Thyroid gland (tissue), 4 donors: ENCODE results near the gene HBM. TPM values are rescaled to one million over a fixed set of nuclear protein-coding genes. Genes with fewer than 3 reads are reported as not detected.
"Not testable (repeated sequence)": the region's sequence is repeated elsewhere in the genome, so short reads cannot be mapped to it uniquely, and the experiment has no call there.

ENCODE experiments used
- DNase-seq, 2 donors: peaks; one replicate each; pipeline ENCODE4 v3.0.0-alpha.2; 2019
- H3K27ac ChIP-seq, 3 donors: fragments of 200-600 bp; sonication (generic); 1 replicate in 2 of 3; 2 replicates in 1 of 3; pipeline ENCODE4 v1.5.1; 2016 to 2019; ENCODE audit warnings: mild to moderate bottlenecking in 1 of 3, moderate library complexity in 1 of 3
- H3K27me3 ChIP-seq: fragments of 200-600 bp; sonication (generic); one replicate; pipeline ENCODE4 v1.5.1; 2019
- H3K36me3 ChIP-seq, 2 donors: fragments of 200-600 bp; sonication (generic); one replicate each; pipeline ENCODE4 v1.5.1; 2016 to 2019
- H3K4me1 ChIP-seq, 2 donors: fragments of 200-600 bp; sonication (generic); one replicate each; pipeline ENCODE4 v1.5.1; 2017 to 2019
- H3K4me3 ChIP-seq, 3 donors: fragments of 200-600 bp; sonication (generic); replicated peaks in 1 of 3; 1 replicate in 2 of 3; 2 replicates in 1 of 3; pipeline ENCODE4 v1.5.1; 2016; ENCODE audit warnings: mild to moderate bottlenecking in 1 of 3
- H3K9me3 ChIP-seq: fragments of 200-600 bp; sonication (generic); one replicate; pipeline ENCODE4 v1.5.1; 2017
- CTCF ChIP-seq, 6 experiments: fragments of 200-600 bp in 3 of 6; fragments of 450-650 bp in 3 of 6; sonication (generic) in 3 of 6; IDR thresholded peaks; one replicate each; pipeline ENCODE4 v1.5.1; 2016 to 2019; ENCODE audit warnings: antibody characterized with exemption in 6 of 6, mild to moderate bottlenecking in 2 of 6, inconsistent platforms in 1 of 6, moderate library complexity in 1 of 6
- POLR2A ChIP-seq, 2 donors: fragments of 450-650 bp; IDR thresholded peaks; one replicate each; pipeline ENCODE4 v1.6.1; 2017; ENCODE audit warnings: antibody characterized with exemption in 2 of 2, mild to moderate bottlenecking in 2 of 2, moderate library complexity in 1 of 2
- WGBS, 2 donors: methylation state at CpG; one replicate each; pipeline ENCODE4 v1.1.5; 2017; 5-methylcytosine and 5-hydroxymethylcytosine counted together
- intact Hi-C: fragments of 100-400 bp; cut with DNase I; formaldehyde crosslinking; loops from one replicate; pipeline ENCODE4 v1.15.1; 2023
- total RNA-seq, 4 donors: library from RNA; depleted of rRNA; stranded (reverse); fragments of >200 nt; gene quantifications; one replicate each; pipeline ENCODE4 v1.2.3, GENCODE V29; 2016

The HBM gene
- total RNA-seq, 4 donors from 2014 or later = not detected

DNA sequence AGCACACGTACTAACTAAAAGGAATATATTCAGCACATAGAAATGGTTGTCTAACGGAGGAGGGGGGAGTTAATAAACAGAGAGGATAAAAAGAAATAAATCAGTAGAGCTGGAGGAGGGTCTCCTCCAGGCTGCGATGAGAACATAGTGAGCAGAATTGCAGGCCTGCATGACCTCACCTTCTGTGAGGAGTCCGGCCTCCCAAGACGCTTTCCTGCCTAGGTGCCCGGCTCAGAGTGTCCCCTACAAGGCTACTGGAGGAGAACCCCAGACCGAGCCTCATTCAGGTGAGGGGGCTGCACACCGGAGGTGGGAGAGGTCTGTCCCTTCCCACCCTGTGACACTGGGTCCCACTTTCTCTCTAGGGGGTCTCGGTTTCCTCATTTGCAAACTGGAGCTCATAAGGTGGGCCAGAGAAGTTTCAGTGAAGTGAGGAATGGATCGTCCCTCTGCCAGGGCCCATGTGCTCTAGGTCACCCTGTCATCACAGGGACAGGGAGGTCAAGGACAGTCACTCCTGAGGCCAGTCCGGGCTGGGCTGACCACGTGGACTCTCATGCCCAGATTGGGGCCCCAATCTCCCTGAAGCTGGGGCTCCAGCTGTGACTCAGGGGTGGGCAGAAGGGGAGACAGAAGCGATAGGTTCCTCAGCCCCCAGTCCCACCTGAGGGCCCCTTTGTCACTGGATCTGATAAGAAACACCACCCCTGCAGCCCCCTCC lies 3.3 kb upstream of the HBM start:
- WGBS, 2 donors = 86 to 91% methylated on average over 9 to 13 of the region's 13 CpGs
- TF ChIP-seq CTCF (IDR thresholded peaks at IDR 0.05) = no peak
- TF ChIP-seq POLR2A (IDR thresholded peaks at IDR 0.05) = no peak
- intact Hi-C loops = no loop called here
- Histone ChIP-seq H3K27ac (no peak overlapping the region), H3K9me3 (no peaks in the 10 kb centered on the region), H3K4me1 (peaks cover 9 to 17% of the 10 kb centered on the region in 2 donors), H3K4me3 (no peak overlapping the region), H3K36me3 (no peaks in the 10 kb centered on the region), H3K27me3 (peaks cover 23% of the 10 kb centered on the region)
- DNase-seq = no peak

DNA sequence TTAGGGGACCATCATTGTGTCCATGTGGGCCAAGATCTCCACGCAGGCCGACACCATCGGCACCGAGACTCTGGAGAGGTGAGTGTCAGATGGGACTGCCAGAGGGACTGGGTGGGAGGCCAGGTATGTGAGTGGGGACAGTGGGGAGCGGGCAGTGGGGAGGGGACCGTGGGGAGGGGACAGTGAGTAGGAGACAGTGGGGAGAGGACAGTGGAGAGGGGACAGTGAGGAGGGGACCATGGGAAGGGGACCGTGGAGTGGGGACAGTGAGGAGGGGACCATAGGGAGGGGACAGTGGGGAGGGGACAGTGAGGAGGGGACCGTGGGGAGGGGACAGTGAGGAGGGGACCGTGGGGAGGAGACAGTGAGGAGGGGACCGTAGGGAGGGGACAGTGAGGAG lies 2.6 kb upstream of the HBM start:
- intact Hi-C loops, H3K36me3 ChIP-seq, H3K9me3 ChIP-seq, H3K4me3 ChIP-seq, H3K27ac ChIP-seq, DNase-seq: not testable (repeated sequence)
- 82 to 88% methylated on average over 8 of the region's 10 CpGs for WGBS, 2 donors
- H3K27me3 ChIP-seq = peaks cover 30% of the 10 kb centered on the region
- H3K4me1 ChIP-seq = peaks cover 9 to 17% of the 10 kb centered on the region in 2 donors

- H3K36me3 ChIP-seq, intact Hi-C loops, H3K27ac ChIP-seq, H3K9me3 ChIP-seq, DNase-seq, H3K4me3 ChIP-seq: not testable (repeated sequence)
- H3K27me3 ChIP-seq = peaks cover 33% of the 10 kb centered on the region
- 32% methylated on average over 2 of the region's 3 CpGs for WGBS, 2 donors
- peaks cover 9 to 17% of the 10 kb centered on the region in 2 donors for H3K4me1 ChIP-seq
These were observed 2.1 kb upstream of the HBM start for GRCh38 chr16:163696-164095.

GRCh38 chr16:164134-164823 lies 1.5 kb upstream of the HBM start:
- Histone ChIP-seq H3K27me3 (peaks cover 33% of the 10 kb centered on the region), H3K4me1 (peaks cover 9 to 17% of the 10 kb centered on the region in 2 donors)
- intact Hi-C loops, H3K27ac ChIP-seq, H3K9me3 ChIP-seq, H3K4me3 ChIP-seq, H3K36me3 ChIP-seq, DNase-seq: not testable (repeated sequence)
- no CpG with 5 or more reads among the region's 80 CpGs for WGBS, 2 donors

DNA sequence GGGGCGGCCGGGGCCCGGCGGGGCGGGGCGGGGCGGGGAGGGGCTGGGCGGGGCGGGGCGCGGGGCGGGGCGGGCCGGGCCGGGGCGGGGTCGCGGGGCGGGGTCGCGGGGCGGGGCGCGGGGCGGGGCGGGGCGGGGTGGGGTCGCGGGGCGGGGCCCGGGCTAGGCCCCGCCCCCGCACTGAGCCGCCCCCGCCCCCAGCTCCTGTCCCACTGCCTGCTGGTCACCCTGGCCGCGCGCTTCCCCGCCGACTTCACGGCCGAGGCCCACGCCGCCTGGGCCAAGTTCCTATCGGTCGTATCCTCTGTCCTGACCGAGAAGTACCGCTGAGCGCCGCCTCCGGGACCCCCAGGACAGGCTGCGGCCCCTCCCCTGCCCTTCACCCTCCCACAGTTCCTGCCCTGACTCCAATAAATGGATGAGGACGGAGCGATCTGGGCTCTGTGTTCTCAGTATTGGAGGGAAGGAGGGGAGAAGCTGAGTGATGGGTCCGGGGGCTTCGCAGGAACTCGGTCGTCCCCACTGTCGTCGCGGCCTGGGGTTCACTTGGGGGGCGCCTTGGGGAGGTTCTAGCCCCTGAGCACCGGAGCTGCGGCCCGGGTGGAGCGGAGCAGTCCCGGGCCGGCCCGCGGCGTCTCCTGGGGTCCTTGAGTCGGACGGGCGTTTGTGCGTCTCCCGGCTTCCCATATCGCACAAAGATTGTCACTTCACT lies 795 bp upstream of the HBM start:
- 0 to 6% methylated on average over 3 to 16 of the region's 77 CpGs for WGBS, 2 donors
- no peaks in the 10 kb centered on the region for H3K36me3 ChIP-seq
- TF ChIP-seq CTCF (IDR thresholded peaks at IDR 0.05) (no peak), POLR2A (IDR thresholded peaks at IDR 0.05) (no peak)
- DNase-seq = no peak
- no peak overlapping the region for H3K27ac ChIP-seq
- peaks cover 9 to 17% of the 10 kb centered on the region in 2 donors for H3K4me1 ChIP-seq
- H3K4me3 ChIP-seq = no peak overlapping the region
- no peaks in the 10 kb centered on the region for H3K9me3 ChIP-seq
- intact Hi-C loops = no loop called here
- peaks cover 33% of the 10 kb centered on the region for H3K27me3 ChIP-seq

GRCh38 chr16:166375-167121 lies 770 bp downstream of the HBM start:
- WGBS, 2 donors = 5 to 6% methylated on average over 5 to 15 of the region's 45 CpGs
- no peak for DNase-seq
- peaks cover 9 to 17% of the 10 kb centered on the region in 2 donors for H3K4me1 ChIP-seq
- no peaks in the 10 kb centered on the region for H3K9me3 ChIP-seq
- no peak overlapping the region for H3K27ac ChIP-seq
- H3K27me3 ChIP-seq = peaks cover 41% of the 10 kb centered on the region
- H3K36me3 ChIP-seq = no peaks in the 10 kb centered on the region
- TF ChIP-seq CTCF (IDR thresholded peaks at IDR 0.05) (no peak), POLR2A (IDR thresholded peaks at IDR 0.05) (no peak)
- H3K4me3 ChIP-seq = no peak overlapping the region
- intact Hi-C loops = no loop called here
